HG02610 (cell line): Measurements from ENCODE around the gene FGF14.

ENCODE experiments used
- ATAC-seq: cut with Tn5 transposase; IDR thresholded peaks from one replicate; pipeline ENCODE4 v1.9.1; 2021; ENCODE audit warnings: mild to moderate bottlenecking, moderate library complexity; ENCODE audit not compliant: unreplicated experiment

Gene FGF14

DNA sequence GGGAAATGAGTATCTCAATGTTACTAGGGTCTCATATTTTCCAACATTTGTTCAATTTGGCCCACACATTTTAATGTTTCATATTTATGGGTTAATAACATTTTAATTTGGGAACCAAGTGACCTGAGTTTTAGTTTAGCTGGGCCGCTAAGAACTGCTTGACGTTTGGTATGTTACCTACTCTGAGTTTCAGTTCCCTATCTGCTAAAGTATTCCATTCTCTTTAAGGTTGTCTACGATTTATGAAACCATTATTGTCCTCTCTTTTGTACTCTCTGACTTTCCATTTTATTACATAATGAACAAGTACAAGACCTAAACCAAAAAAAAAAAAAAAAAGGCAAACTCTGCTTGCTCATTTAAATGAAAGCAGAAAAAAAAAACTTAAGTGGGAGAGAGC lies 89.9 kb downstream of the FGF14 start:
- ATAC-seq: no peak

DNA sequence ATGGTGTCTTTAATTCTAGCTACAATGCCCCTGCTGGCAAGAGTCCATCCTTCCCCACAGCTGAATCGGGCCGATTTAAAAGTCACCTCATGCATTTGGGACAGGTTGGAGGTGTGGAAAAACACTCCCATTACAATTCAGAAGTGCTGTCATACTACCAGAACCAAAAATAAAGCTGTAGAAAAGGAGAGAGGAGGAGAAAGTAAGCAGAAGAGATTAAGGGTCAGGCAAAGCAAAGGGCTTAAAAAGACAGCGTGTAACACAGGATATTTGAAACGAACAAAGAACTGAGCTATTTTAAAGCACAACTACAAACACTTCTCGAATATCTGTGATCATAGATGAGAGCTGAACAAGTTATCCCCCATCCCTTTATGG lies 90.4 kb downstream of the FGF14 start:
- ATAC-seq: no peak

DNA sequence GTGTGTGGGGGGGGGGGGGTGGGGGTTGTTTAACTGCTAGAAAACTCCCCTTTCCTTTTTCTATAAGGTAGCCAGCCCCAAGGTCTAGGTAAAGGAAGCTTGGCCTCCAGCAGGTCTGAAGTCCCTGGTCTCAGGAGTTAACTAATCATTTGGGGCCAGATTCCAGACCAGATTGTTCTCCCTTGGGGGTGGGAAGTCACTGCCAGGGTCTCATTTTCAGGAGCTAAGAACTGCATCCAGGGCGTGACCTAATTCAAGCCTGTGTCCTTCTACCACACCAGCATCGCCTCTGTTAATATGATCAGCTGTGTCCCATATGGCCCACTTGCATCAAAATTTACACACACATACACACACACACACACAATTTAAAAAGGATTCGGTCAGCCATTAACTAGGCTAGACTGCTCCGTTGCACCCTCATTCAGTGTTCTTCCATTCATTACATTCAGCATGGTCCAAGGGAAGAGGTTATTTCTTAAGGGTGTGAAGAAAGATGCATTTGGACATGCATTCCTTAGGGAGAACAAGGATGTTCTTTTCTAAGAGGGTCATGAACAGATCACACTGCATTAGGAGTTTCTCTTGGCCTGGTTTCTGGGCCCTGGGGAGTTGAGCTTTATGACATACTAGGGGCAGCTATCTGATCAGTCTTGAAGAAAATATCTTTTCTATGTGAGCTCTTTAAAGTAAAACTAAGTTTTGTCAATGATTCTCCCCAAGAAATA lies 91.0 kb downstream of the FGF14 start:
- no peak for ATAC-seq

DNA sequence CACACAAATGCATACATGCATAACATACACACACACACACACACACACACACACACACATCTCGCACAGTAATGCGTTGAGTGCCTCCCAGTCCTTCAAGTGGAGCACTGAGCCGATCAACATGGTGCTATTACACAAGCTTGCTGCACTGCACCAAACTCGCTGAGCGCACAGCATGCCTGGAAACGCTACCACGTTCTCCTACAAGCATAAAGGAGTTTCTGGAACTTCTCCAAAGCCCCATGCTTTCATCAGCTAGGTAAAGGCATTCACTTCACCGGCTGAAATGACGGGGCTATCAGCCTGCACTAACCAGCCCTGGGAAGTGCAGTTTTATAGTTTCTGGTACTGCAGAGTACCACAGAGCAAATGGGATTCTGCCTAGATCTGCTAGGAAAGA lies 92.7 kb downstream of the FGF14 start:
- ATAC-seq: no peak

DNA sequence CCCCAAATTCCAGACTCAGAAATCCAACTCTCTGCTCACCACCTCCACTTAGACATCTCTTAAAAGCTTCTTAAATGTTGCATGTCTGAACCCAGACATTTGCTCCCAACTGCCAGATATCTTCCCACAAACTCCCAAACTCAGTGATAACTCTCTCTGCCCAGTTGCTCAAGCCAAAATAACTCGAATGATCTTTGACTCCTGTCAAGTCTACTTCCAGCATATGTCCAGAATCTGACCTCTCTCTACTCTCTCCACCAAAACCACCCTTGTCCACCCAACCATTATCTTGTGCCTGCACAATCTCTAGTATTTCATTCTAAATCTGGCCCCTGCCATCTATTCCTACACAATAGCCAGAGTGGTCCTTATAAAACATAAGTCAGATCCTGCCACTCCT lies 99.3 kb downstream of the FGF14 start:
- ATAC-seq: no peak

DNA sequence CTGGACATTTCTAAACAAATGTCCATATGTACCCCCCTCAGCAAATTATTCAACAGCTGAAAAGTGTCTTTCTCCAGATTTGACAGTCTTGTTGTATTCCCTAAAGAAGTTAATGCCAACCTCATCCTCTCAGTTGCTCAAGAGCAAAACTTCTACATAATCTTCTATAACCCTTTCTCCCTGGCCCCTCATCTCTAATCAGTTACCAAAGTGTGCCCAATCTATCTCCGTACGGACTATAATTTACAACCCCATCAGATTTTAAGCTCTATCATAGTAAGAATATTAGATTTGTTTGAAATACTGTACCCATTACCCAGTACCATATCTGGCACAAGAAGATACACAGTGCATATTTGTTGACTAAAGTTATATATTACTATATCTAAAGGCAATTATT lies 101.5 kb downstream of the FGF14 start:
- no peak for ATAC-seq

DNA sequence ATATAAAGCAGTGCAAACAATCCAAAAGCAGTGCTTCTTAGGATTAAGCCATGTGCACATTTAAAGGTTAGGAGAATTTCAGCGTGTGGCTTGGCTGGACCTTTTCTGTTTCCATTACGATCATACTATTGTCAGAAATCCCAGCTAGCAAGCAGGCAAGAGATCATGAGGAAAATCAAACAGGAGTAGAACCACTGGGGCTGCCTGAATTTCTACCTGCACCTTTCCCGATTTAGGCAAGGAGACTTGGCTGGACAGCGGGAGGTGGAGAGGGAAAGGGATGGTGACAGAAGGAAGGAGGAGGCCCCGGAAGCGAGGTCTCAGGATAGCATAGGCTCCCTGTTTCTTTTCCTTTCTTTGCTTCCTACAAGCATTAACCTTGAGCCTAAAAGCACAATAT lies 102.5 kb downstream of the FGF14 start:
- ATAC-seq: no peak

DNA sequence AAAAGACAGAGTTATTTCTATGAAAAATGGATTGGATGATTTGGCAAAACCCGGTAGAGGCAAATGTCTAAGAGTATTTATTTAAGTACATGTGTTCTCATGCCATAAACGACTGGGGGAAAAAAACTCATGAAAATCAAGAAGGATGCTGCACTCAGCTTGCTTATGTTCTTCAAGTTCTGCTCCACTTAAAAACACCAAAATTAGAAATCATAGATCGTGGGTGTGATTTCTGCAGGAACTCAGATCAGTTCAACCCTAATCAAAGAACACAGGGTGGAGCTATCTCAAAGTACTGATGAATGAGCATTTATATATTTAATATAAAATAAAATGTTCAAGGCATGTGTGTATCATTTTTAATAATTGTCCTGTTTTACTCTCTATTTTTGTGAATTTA lies 103.8 kb downstream of the FGF14 start:
- no peak for ATAC-seq

DNA sequence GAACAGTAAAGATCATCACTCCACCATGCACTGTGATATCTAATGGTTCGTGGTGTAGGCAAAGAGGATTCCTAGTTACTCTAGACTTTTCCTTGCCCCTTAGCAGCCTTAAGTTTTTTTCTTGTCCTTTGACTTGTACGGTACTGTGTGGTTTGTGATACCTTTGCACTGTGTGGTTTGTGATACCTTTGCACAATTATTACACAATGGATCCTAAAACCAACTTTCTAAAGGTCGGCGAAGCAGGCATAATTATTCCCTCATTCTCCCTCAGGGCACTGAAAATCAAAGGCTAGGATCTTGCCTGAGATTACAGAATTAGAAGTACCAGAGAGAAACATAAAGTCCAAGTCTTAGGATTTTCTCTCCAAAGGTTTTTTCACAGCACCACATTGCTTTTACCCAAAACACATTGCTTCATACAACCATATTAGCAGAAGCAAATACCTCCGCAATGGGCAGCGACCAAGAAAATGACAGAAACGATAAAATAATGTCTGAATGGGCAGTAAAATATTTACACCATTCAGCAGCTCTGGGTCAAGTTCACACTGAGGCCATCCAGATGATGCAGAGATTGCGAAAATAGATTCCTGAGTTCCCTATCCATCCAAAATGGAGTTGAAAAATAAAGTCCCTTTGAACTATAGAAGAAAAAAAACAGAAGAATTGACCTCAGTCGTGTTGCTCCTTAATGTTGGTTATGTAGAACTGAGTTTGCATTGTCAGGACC lies 106.4 kb downstream of the FGF14 start:
- no peak for ATAC-seq

DNA sequence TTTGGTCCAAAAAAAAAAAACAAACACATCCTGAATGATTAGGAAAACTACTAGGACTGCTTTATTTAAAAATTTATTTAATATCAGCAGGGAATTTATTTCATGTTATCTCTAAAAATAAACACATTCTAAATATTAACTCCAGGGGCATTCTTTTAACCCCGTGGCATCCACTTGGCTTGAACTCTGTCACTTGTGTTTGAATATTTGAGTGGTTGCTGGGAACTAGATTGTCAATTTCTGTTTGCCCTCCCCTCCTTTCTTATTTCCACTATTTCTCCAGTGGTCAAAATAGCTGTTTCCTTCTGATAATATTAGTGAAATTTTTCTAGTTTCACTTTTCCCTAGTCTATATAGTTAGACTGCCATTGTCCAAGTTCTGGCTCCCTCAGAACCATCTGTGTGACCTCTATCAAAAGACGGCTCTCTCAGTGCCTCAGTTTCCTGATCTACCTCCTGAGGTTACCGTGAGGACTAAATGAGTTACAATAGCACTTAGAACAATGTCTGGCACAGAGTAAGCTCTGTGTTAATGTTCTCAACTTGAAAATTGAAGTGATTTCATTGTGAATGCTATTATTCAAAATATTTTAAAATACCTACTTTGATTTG lies 107.3 kb downstream of the FGF14 start:
- ATAC-seq: no peak

DNA sequence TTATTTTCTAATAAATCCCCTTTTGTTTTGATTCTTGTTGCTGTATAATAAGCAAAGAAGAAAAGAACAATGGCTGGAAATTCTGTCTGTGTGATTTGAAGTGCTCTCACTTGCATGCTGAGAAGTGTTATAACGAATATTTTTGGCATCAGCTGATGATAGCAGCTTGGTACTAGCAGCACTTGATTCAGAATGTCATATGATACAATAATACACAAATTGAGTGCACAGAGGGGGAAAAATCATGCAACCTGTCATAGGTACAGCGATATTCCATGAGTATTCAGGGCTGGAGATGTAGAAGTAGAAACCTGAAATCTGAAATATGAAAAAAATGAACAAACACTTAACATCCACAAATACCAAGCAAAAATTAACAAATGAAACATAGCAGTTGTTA lies 108.1 kb downstream of the FGF14 start:
- ATAC-seq: no peak

DNA sequence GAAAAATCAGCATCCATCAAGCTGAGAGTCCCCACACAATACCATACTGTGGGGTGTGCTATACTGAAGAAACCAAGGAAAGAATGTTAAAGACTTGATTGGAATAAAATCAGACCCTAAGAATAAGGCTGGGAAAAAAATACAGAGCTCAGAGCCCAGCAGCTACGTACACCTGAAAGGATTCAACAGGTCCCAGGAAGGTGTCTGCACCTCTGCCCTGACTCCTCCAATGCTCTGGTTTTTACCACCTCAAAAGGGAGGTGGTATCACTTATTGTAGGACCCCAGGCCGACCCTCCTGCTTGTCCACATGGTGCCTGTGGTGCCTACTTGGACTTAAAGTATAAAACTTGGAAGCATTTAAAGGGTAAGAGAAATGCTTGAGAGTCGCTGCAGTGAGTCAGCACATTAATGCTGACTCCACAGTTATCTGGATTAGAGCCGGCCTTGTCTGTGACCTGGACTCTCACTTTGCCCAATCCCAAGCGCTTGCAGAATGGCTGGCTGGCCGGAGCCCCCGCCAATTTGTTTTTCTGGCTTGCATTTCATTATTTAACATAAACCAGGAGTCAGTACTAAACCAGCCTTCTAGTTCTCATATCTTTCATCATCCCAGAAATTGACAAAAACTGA lies 110.1 kb downstream of the FGF14 start:
- ATAC-seq: no peak

DNA sequence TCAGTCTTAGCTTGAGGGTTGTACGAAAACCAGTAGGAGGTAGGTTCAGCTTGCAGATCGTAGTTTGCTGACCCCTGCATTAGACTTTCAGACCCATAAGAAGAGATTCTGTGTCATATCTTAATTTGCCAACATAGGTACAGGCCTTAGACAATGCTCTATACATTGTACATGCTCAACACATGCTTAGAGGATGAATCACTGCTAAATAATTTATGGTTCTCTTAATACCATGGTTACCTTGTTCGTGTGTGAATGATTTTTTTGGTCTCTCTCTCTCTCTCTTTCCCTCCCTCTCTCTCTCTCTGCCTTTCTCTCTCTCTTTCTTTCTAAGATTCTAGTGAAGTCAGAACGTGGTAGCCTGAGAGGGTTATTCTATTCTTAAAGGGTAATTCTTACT lies 112.2 kb downstream of the FGF14 start:
- ATAC-seq: no peak

DNA sequence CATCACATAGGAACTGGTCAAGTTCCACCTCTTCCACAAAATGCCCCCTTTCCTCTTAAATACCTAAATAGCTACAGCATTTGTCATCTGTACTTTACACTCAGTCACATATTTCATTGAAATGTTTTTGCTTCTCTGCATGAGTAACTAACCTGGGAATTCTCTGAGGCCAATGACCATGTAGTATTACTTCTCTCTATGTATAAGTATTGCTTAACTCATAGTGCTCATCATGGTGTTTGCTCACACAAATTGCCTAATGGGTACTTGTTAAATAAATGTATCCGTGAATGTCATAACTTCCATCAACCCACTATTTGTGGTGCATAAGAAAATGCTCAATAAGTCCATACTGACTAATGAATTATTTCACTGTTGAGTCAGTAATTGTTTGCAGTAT lies 115.5 kb downstream of the FGF14 start:
- no peak for ATAC-seq

DNA sequence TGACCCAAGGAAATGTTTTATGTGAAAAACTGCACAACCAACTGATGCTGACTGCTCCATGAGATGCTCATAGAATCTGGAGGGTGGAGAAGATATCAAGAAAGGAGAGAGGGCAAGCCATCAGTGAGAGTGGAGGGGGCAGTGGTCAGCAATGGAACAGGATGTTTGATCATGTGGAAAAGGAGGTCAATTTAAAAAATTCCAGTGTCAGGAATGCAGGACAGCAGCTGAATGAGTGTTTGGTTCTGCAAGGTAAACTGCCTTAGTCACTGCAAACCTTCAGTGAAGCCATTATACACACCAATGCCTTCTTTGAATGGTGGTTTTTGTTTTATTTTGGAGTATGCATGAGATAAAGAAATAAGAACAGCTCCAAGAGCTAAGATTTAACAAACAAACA lies 121.5 kb downstream of the FGF14 start:
- ATAC-seq: no peak

DNA sequence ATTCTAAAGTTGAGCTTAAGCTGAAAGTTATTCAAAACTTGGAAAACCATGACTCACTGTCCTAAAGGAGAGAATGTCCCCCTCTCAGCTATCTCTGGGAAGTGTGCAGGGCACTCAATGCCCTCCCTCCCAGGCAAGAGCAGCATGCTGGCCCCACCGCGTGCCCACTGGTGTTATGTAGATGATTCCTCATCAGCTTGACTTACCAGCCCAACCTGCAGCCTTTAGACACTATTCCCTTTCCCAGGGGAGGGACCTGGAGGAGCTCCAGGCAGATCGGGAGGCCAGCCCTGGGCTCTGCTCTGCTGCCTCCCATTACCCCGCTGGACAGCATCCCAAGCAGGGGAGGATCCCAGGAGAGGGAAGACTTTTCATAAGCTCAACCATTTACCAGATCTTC lies 124.6 kb downstream of the FGF14 start:
- no peak for ATAC-seq

DNA sequence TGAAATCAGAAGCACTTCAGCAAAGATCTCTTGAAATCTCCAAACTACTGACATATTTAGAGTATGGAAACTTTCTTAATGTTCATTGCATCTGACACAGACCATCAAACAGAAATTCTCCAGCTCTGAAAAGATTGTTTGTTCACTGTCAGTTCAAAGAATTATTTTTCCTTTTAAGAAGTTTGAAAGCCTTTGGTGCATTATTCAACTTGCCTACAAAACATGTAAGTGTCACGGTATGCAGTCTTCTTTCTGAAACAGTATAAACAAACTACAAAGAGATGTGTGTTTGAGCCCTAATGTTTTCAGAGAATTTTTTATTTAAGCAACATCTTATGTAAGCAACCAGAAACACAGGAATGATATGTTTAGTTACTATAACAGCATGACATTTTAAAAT lies 125.4 kb downstream of the FGF14 start:
- no peak for ATAC-seq

DNA sequence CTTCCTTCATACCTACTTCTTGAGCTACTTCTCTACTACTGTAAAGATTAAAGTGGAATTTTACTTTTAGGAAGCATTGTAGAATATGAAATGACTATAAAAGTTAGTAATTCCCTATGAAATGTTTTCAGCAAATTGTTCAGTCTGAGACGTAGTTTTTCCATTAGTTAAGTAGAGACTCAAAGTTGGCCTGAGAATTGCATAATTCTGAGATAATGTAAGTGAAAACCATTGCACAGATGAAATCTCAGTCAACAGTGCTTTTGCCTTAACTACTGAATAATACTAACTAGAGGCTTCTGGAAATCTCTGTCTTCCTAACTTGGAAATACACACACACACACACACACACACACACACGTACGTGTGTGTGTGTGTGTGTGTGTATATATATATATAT lies 125.9 kb downstream of the FGF14 start:
- no peak for ATAC-seq

DNA sequence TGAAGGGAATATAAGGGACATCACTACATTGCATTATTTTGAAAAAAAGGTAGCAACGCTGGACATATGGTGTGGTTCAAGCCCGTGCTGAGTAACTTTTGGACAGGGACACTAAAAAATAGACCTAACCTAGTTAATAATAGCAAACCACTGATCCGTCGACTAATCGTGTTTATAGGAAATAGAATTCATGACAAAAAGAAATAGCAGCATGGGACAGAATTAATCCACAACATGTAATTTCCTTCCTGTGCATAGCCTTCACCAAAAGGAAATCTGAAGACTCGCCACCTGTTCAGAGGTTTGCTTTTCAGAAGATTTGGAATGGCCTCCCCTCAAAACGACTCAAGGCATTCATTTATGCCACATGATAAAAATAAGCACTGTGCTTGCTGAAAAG lies 128.7 kb downstream of the FGF14 start:
- no peak for ATAC-seq

DNA sequence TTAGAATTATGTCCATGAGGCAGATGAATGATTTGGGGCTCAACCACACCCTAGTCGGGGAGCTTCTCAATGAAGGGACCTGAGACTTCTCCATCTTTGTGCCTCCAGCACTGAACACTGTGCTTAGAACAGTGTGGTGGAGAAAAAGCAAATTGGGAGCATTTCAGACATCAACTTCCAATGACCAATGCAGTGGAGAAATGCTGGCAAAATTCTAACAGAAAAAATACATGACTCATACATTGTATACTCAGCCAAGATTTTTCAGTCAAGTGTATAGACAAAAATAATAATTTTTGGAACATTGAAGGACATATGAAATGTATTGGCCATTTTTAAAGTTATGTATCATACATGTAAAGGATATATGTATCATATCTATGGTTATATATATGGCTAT lies 134.7 kb downstream of the FGF14 start:
- no peak for ATAC-seq

DNA sequence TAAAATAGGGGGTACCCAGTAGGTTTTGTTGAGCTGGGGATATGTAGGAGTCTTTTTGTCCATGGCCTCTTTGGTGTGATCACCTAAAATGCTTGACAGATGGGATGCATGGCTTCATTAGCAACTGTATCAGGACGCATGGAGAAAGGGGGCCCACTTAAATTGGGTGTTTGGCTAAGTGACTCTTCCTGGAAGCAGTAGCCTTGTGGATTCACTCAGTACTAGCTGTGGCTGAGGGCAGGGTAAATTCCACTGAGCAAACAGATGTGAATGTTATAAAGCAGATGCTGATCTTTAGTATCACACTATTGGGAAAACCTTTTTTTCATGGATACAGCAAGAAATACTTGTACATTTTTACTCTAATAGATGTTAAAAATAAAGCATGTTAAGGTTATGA lies 140.0 kb downstream of the FGF14 start:
- no peak for ATAC-seq

DNA sequence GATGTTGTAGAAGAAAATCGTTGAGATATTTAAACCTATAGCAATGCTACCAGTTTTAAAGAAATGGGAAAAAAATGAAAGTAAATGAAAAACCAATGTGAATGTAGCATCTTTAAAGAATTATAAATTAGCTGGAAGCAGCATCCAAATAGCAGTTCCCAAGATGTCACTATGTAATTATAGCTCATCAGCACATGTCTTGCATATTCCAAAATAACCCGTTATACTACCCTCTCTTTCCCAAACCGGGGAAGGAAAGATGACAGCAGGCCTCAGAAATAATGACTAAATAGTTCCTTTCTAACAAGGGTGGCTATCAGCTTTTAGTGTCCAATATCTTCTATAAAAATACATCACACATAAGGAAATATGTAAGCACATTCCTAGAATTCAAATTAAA lies 140.5 kb downstream of the FGF14 start:
- no peak for ATAC-seq
